ENCODE data around the gene ZNF283.

ZNF283 gene

DNA sequence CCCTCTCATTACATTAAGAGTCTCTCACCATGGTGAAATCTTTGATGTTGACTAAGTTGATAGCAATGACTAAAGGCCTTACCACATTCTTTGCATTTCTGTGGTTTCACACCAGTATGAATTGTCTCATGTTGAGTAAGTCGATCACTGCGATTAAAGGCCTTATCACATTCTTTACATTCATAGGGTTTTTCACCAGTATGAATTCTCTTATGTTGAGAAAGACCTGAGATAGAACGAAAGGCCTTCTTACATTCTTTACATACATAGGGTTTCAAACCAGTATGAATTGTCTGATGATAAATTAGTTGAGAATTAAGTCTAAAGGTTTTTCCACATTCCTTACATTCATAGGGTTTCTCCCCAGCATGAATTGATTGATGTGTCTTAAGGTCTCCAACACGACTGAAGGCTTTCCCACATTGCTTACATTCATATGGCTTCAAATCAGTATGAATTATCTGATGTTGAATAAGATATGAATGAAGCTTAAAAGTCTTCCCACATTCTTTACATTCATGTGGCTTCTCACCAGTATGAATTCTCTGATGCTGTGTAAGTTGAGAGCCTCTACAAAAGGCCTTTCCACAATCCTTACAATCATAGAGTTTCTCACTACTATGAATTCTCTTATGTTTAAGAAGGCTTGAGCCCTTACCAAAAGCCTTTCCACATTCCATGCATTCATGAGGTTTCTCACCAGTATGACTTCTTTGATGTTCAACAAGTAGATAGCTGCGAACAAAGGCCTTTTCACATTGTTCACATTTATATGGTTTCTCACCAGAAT is 45.6 kb downstream of the ZNF283 start:
- no peak for DNase-seq

DNA sequence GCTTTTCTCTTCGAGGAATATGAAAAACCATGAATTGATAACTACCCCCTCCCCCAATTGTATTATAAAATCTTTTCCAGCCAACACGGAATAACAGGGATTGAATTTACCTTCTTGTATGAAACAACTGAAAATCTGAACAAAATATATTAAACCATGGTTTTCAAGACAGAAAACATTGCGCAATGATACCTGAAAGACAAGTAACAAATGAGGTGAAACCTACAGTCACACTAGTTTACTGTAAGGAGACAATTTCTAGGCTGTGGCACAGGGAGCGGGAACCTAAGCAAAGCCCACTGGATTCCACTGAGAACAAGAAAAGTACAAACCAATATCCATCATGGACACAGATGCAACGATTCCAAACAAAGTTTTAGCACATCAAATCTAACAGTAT is 53.4 kb downstream of the ZNF283 start:
- DNase-seq, result no peak

DNA sequence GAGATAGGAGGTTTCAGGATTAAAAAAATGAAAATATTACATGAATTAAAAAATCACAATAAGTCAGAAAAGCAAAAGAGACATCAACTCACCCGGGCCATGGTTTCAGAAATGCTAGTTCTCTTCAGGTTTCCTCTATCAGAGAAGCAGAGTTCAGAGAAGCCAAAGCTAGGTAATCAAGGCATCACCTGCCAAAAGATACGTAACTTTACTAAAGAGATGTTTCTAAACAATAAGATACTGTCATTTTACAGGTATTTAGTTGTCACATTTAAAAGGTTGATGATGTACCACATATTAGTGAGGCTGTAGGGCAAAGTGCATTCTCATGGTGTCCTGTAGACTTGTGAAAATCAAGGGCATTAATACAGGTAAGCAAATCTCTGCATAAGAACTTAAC is 56.7 kb downstream of the ZNF283 start, which contains the start of gene ZNF404:
Gene ZNF404 (minus strand): TSS at position 101 of the 400 bp plus-strand sequence.
- no peak for DNase-seq

DNA sequence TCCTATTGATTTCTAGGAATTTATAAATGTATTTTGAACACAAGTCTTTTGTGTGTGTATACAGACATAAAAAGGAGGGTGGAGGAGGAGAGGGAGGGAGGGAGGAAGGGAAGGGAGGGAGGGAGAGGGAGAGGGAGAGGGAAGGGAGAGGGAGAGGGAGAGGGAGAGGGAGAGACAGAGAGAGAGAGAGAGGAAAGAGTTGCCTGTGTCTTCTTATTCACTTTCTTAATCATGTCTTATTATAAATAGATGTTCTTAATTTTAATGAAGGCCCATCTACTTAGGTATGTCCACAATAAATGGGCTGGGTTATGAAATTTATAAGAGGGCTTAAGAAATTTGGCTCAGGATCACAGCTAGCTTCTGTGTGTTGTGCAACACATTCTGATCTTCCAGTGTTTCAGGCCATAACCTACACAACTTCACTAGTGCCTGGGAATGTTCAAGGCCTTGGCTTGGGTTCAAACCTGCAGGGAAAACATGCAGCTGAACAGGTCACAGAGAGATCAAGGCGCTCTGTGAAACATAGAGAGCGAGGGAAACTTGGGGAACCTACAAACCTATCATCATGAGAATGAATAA is 68.7 kb downstream of the ZNF283 start:
- DNase-seq, result no peak
